Ovary (tissue), 3 donors: Measurements from ENCODE around the gene NCOA1.

ENCODE experiments used
- CTCF ChIP-seq, 3 donors: fragments of 450-650 bp in 2 of 3; fragments of 200-600 bp in 1 of 3; IDR thresholded peaks; one replicate each; pipeline versions ENCODE4 v1.5.1 to v1.8.0; 2016 to 2022; ENCODE audit warnings: antibody characterized with exemption in 3 of 3, mild to moderate bottlenecking in 1 of 3
- EP300 ChIP-seq: sonication (generic); formaldehyde crosslinking; IDR thresholded peaks from one replicate; pipeline ENCODE4 v1.6.1; 2017; ENCODE audit warnings: antibody characterized with exemption
- POLR2A ChIP-seq: fragments of 450-650 bp; IDR thresholded peaks from one replicate; pipeline ENCODE4 v1.6.1; 2017; ENCODE audit warnings: antibody characterized with exemption, mild to moderate bottlenecking, moderate library complexity
- donor health status: DM: no; HTN: no; CAD: no.

GRCh38 chr2:24577481-24577880 is 86.4 kb downstream of the NCOA1 start:
- no peak for TF ChIP-seq CTCF (IDR thresholded peaks at IDR 0.05)
- TF ChIP-seq EP300 = no peak
- no peak for TF ChIP-seq POLR2A
